CD4-positive, CD25-positive, alpha-beta regulatory T cell (primary cell): ENCODE data around the gene RHOB. TPM values are rescaled to one million over a fixed set of nuclear protein-coding genes. Genes with fewer than 3 reads are reported as not detected.
"Not testable (repeated sequence)": the region's sequence is repeated elsewhere in the genome, so short reads cannot be mapped to it uniquely, and the experiment has no call there.

Source experiments
- ATAC-seq, 2 donors: fragments of 150-1000 bp; cut with Tn5 transposase; one replicate each; pipeline ENCODE4 v1.10.0; 2021; ENCODE audit warnings: low read depth in 2 of 2, moderate number of reproducible peaks in 2 of 2, moderate library complexity in 1 of 2
- DNase-seq, 3 donors: peaks; one replicate each; pipeline versions ENCODE4 v3.0.0 to v3.0.0-alpha.2; 2012 to 2022; ENCODE audit warnings: mixed read lengths in 1 of 3
- H3K27ac ChIP-seq: one replicate; pipeline ENCODE4 v1.7.0; 2013; ENCODE audit warnings: mild to moderate bottlenecking, low read length; ENCODE audit not compliant: insufficient read depth, poor library complexity, severe bottlenecking
- H3K27me3 ChIP-seq: one replicate; pipeline ENCODE4 v1.7.0; 2013; ENCODE audit warnings: low read length; ENCODE audit not compliant: control insufficient read depth, insufficient read depth
- H3K36me3 ChIP-seq: one replicate; pipeline ENCODE4 v1.7.0; 2013; ENCODE audit warnings: mild to moderate bottlenecking, low read length, moderate library complexity; ENCODE audit not compliant: control insufficient read depth, insufficient read depth
- H3K4me1 ChIP-seq: 2 replicates; pipeline ENCODE4 v1.7.0; 2013; ENCODE audit warnings: mild to moderate bottlenecking, low read length; ENCODE audit not compliant: insufficient read depth, control insufficient read depth, poor library complexity, severe bottlenecking
- H3K4me3 ChIP-seq: one replicate; pipeline ENCODE4 v1.7.0; 2013; ENCODE audit warnings: low read depth, mild to moderate bottlenecking, low read length, moderate library complexity
- H3K9me3 ChIP-seq, 2 experiments: 1 replicate in 1 of 2; 2 replicates in 1 of 2; pipeline ENCODE4 v1.7.0; 2013; ENCODE audit warnings: low read length in 2 of 2, mild to moderate bottlenecking in 1 of 2, moderate library complexity in 1 of 2; ENCODE audit not compliant: control insufficient read depth in 2 of 2
- H3K27ac Mint-ChIP-seq, 3 donors: one replicate each; pipeline ENCODE4 v1.8.0; 2020 to 2022; ENCODE audit warnings: mild to moderate bottlenecking in 3 of 3, mixed read lengths in 3 of 3, moderate library complexity in 2 of 3
- H3K27me3 Mint-ChIP-seq: one replicate; pipeline ENCODE4 v1.8.0; 2022; ENCODE audit warnings: mild to moderate bottlenecking, mixed read lengths
- H3K36me3 Mint-ChIP-seq: one replicate; pipeline ENCODE4 v1.8.0; 2020; ENCODE audit warnings: mixed read lengths
- H3K4me1 Mint-ChIP-seq, 4 donors: one replicate each; pipeline ENCODE4 v1.8.0; 2020 to 2022; ENCODE audit warnings: mixed read lengths in 4 of 4, mild to moderate bottlenecking in 1 of 4
- H3K4me3 Mint-ChIP-seq, 4 donors: one replicate each; pipeline ENCODE4 v1.8.0; 2020 to 2022; ENCODE audit warnings: mild to moderate bottlenecking in 4 of 4, mixed read lengths in 4 of 4, moderate library complexity in 3 of 4
- H3K9me3 Mint-ChIP-seq, 7 donors: one replicate each; pipeline ENCODE4 v1.8.0; 2020 to 2022; ENCODE audit warnings: mixed read lengths in 7 of 7, mild to moderate bottlenecking in 3 of 7, moderate library complexity in 2 of 7
- polyA plus RNA-seq, 4 donors: library from polyadenylated mRNA; unstranded; fragments of 300-500 nt; fragmentation: Illumina TruSeq; gene quantifications; one replicate each; pipeline ENCODE4 v1.2.3, GENCODE V29; 2021
- total RNA-seq: library from RNA; stranded (reverse); gene quantifications from one replicate; pipeline ENCODE4 v1.2.3, GENCODE V29; 2022

Gene RHOB
- total and polyA plus RNA-seq, 5 donors from 2014 or later = 0.69 to 16.6 (median 1.1) TPM

- DNase-seq, H3K36me3 Mint-ChIP-seq, H3K27me3 ChIP-seq, H3K4me1 Mint-ChIP-seq, H3K27me3 Mint-ChIP-seq, H3K36me3 ChIP-seq, H3K27ac Mint-ChIP-seq, H3K4me3 ChIP-seq, H3K27ac ChIP-seq, H3K9me3 Mint-ChIP-seq, ATAC-seq, H3K4me3 Mint-ChIP-seq, H3K4me1 ChIP-seq, H3K9me3 ChIP-seq: not testable (repeated sequence)
Measured at GRCh38 chr2:20417230-20417821, 29.5 kb upstream of the RHOB start.

GRCh38 chr2:20418519-20418918 is 28.4 kb upstream of the RHOB start:
- Mint-ChIP-seq H3K9me3 (no peaks in the 10 kb centered on the region), H3K4me1 (no peaks in the 10 kb centered on the region), H3K27me3 (peaks cover 8% of the 10 kb centered on the region), H3K27ac (no peak overlapping the region), H3K4me3 (no peak overlapping the region), H3K36me3 (peaks cover 3% of the 10 kb centered on the region)
- ATAC-seq (no peak), DNase-seq (no peak)
- Histone ChIP-seq H3K36me3 (no peaks in the 10 kb centered on the region), H3K4me3 (no peak overlapping the region), H3K27me3 (peaks cover 6% of the 10 kb centered on the region), H3K4me1 (no peaks in the 10 kb centered on the region), H3K9me3 (no peaks in the 10 kb centered on the region), H3K27ac (no peak overlapping the region)

- H3K36me3 ChIP-seq = no peaks in the 10 kb centered on the region
- no peaks in the 10 kb centered on the region for H3K4me1 ChIP-seq
- H3K9me3 ChIP-seq = no peaks in the 10 kb centered on the region
- Mint-ChIP-seq H3K9me3 (no peaks in the 10 kb centered on the region), H3K27ac (no peak overlapping the region), H3K27me3 (peaks cover 8% of the 10 kb centered on the region), H3K4me3 (no peak overlapping the region), H3K36me3 (peaks cover 3% of the 10 kb centered on the region), H3K4me1 (peaks cover 0 to 3% (median 0%) of the 10 kb centered on the region in 4 donors)
- DNase-seq = no peak
- no peak overlapping the region for H3K4me3 ChIP-seq
- H3K27me3 ChIP-seq = peaks cover 6% of the 10 kb centered on the region
- no peak for ATAC-seq
- no peak overlapping the region for H3K27ac ChIP-seq
Measured at GRCh38 chr2:20419007-20419576, 27.8 kb upstream of the RHOB start.

GRCh38 chr2:20419752-20420151 is 27.1 kb upstream of the RHOB start:
- Histone ChIP-seq H3K36me3 (no peaks in the 10 kb centered on the region), H3K4me3 (no peak overlapping the region), H3K27me3 (peaks cover 6% of the 10 kb centered on the region), H3K4me1 (peaks cover 5% of the 10 kb centered on the region), H3K9me3 (no peaks in the 10 kb centered on the region), H3K27ac (no peak overlapping the region)
- peaks cover under 1% of the 10 kb centered on the region for H3K36me3 Mint-ChIP-seq
- H3K27ac Mint-ChIP-seq = no peak overlapping the region
- peaks cover 0 to 9% (median under 1%) of the 10 kb centered on the region in 4 donors for H3K4me1 Mint-ChIP-seq
- H3K4me3 Mint-ChIP-seq = no peak overlapping the region
- H3K27me3 Mint-ChIP-seq = peaks cover 4% of the 10 kb centered on the region
- no peak for DNase-seq
- no peaks in the 10 kb centered on the region for H3K9me3 Mint-ChIP-seq
- ATAC-seq = no peak

GRCh38 chr2:20421336-20421987 is 25.4 kb upstream of the RHOB start:
- no peak for DNase-seq

GRCh38 chr2:20421988-20422370 is 24.9 kb upstream of the RHOB start:
- Mint-ChIP-seq H3K4me1 (peaks cover 5 to 21% (median 8%) of the 10 kb centered on the region in 4 donors), H3K36me3 (no peaks in the 10 kb centered on the region), H3K27me3 (no peaks in the 10 kb centered on the region), H3K27ac (no peak overlapping the region), H3K4me3 (no peak overlapping the region), H3K9me3 (no peaks in the 10 kb centered on the region)
- H3K36me3 ChIP-seq = no peaks in the 10 kb centered on the region
- no peak for DNase-seq
- no peaks in the 10 kb centered on the region for H3K9me3 ChIP-seq
- no peak overlapping the region for H3K27ac ChIP-seq
- no peak overlapping the region for H3K4me3 ChIP-seq
- H3K27me3 ChIP-seq = peaks cover 2% of the 10 kb centered on the region
- no peak for ATAC-seq
- H3K4me1 ChIP-seq = peaks cover 11% of the 10 kb centered on the region

More at GRCh38 chr2:20421336-20421987, 25.4 kb upstream of the RHOB start:
- Histone ChIP-seq H3K9me3 (no peaks in the 10 kb centered on the region), H3K27ac (no peak overlapping the region), H3K4me1 (peaks cover 11% of the 10 kb centered on the region), H3K27me3 (peaks cover 5% of the 10 kb centered on the region), H3K36me3 (no peaks in the 10 kb centered on the region), H3K4me3 (no peak overlapping the region)
- Mint-ChIP-seq H3K4me1 (peaks cover 5 to 21% (median 8%) of the 10 kb centered on the region in 4 donors), H3K4me3 (no peak overlapping the region), H3K27me3 (no peaks in the 10 kb centered on the region), H3K9me3 (no peaks in the 10 kb centered on the region), H3K36me3 (no peaks in the 10 kb centered on the region), H3K27ac (no peak overlapping the region)
- ATAC-seq = no peak

- no peaks in the 10 kb centered on the region for H3K27me3 ChIP-seq
- Mint-ChIP-seq H3K4me3 (no peak overlapping the region), H3K36me3 (no peaks in the 10 kb centered on the region), H3K27me3 (no peaks in the 10 kb centered on the region), H3K4me1 (peaks cover 5 to 21% (median 8%) of the 10 kb centered on the region in 4 donors), H3K9me3 (no peaks in the 10 kb centered on the region), H3K27ac (peak overlapping the region in 1 of 3 donors; percentile 15)
- H3K27ac ChIP-seq = no peak overlapping the region
- ATAC-seq (no peak), DNase-seq (peak in 1 of 3 donors; percentile 48)
- no peak overlapping the region for H3K4me3 ChIP-seq
- H3K4me1 ChIP-seq = peaks cover 11% of the 10 kb centered on the region
- H3K36me3 ChIP-seq = no peaks in the 10 kb centered on the region
- no peaks in the 10 kb centered on the region for H3K9me3 ChIP-seq
Measured at GRCh38 chr2:20422402-20423271, 24.2 kb upstream of the RHOB start.
